NCI-H1694 (cell line): ENCODE results near the gene PRPF40A.
A peak's percentile ranks its signal among the peaks of the same experiment; 100 is the strongest.

Experiments used
- DNase-seq: peaks from one replicate; lab custom pipeline; 2025; lab: John Stamatoyannopoulos, UW

PRPF40A gene

GRCh38 chr2:152718076-152718908, 1.0 kb upstream of the PRPF40A start, which contains the start of gene ARL6IP6:
Gene ARL6IP6, plus strand, starts transcription at chr2:152718620. Its CDS starts 5 bp downstream, at chr2:152718625.
- DNase-seq = peak; percentile 78

GRCh38 chr2:152716805-152717227, 445 bp downstream of the PRPF40A start:
- DNase-seq = no peak

- peak; percentile 71 for DNase-seq
Observed at GRCh38 chr2:152715854-152716428, 1.3 kb downstream of the PRPF40A start.

- DNase-seq = no peak
Observed at GRCh38 chr2:152715112-152715511, 2.1 kb downstream of the PRPF40A start.

GRCh38 chr2:152710713-152711112, 6.5 kb downstream of the PRPF40A start:
- DNase-seq = no peak

GRCh38 chr2:152708742-152709141, 8.5 kb downstream of the PRPF40A start:
- DNase-seq = no peak

GRCh38 chr2:152706477-152707021, 10.7 kb downstream of the PRPF40A start:
- DNase-seq = no peak

- no peak for DNase-seq
Observed at GRCh38 chr2:152701198-152701597, 16.1 kb downstream of the PRPF40A start.

GRCh38 chr2:152696476-152696875, 20.8 kb downstream of the PRPF40A start:
- no peak for DNase-seq

GRCh38 chr2:152695763-152696162, 21.5 kb downstream of the PRPF40A start:
- no peak for DNase-seq

- DNase-seq = no peak
Observed at GRCh38 chr2:152694161-152694661, 23.1 kb downstream of the PRPF40A start.

- DNase-seq = no peak
Observed at GRCh38 chr2:152693033-152693432, 24.2 kb downstream of the PRPF40A start.

GRCh38 chr2:152686321-152686720, 30.9 kb downstream of the PRPF40A start:
- no peak for DNase-seq

GRCh38 chr2:152683400-152683799, 33.9 kb downstream of the PRPF40A start:
- no peak for DNase-seq

- DNase-seq = no peak
Observed at GRCh38 chr2:152682663-152683062, 34.6 kb downstream of the PRPF40A start.

GRCh38 chr2:152678808-152679207, 38.5 kb downstream of the PRPF40A start:
- no peak for DNase-seq

- DNase-seq = no peak
Observed at GRCh38 chr2:152676461-152676860, 40.8 kb downstream of the PRPF40A start.

- DNase-seq = no peak
Observed at GRCh38 chr2:152674334-152674733, 42.9 kb downstream of the PRPF40A start.

GRCh38 chr2:152664725-152665124, 52.5 kb downstream of the PRPF40A start:
- DNase-seq = no peak

GRCh38 chr2:152661076-152661475, 56.2 kb downstream of the PRPF40A start:
- no peak for DNase-seq

- DNase-seq = no peak
Observed at GRCh38 chr2:152658221-152658620, 59.0 kb downstream of the PRPF40A start.

- DNase-seq = no peak
Observed at GRCh38 chr2:152657043-152657442, 60.2 kb downstream of the PRPF40A start.

GRCh38 chr2:152655880-152656279, 61.4 kb downstream of the PRPF40A start:
- DNase-seq = no peak
